HG03103 (cell line): ENCODE data around the gene GLYR1.
"Not testable (repeated sequence)": the region's sequence is repeated elsewhere in the genome, so short reads cannot be mapped to it uniquely, and the experiment has no call there.

Experiments used
- ATAC-seq: cut with Tn5 transposase; IDR thresholded peaks from one replicate; pipeline ENCODE4 v1.9.1; 2021; ENCODE audit warnings: low read depth; ENCODE audit not compliant: unreplicated experiment

The GLYR1 gene

DNA sequence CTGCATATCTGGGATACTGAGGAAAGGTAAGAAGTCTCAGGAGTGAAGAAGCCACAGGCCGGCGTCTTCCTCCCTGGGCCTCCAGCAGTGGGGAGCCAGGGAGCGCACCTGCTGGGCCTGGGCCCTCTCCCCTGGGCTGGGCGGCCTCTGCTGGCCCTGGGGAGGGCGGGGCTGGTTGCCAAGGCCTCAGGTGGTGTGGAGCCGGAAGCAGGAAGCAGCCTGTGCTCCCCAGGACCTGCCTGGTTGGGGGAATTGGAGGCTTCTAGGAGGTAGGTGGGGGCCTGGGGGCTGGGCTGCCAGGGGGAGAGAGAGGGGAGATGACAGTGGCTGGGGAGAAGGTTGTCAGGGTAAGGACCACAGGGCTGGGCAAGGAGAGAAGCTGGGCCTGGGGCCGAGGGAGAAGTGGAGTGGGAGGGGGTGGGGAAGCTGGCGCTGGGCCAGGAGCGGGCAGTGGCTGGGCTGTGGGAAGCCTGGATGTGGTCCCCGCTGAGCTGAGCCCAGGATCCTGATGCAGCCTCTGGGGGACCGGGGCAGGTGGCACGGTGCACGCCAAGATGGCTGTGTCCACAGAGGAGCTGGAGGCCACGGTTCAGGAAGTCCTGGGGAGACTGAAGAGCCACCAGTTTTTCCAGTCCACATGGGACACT lies 51.8 kb downstream of the GLYR1 start, which contains the start of gene SMIM22:
Gene SMIM22 (plus strand): TSS at position 189 of the 647 bp plus-strand sequence. CDS start 366 bp downstream, at position 555.
- no peak for ATAC-seq

DNA sequence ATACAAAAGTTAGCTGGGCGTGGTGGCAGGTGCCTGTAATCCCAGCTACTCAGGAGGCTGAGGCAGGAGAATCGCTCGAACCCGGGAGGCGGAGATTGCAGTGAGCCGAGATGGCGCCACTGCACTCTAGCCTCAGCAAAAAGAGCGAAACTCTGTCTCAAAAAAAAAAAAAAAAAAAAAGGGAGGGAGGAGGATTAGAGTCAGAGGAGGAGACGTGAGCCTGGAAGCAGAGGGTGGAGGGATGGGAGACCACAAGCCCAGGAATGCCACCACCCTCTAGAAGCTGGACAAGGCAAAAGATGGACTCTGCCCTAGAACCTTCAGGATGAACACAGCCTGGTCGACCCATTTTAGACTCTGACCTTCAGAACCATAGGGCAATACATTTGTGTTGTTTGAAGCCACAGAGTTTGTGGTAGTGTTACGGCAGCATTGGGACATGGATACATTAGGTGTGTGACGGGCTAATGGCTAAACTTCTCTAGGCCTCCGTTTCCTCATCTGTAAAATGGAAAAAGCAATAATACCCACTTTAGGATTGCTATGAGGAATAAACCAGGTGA lies 54.1 kb downstream of the GLYR1 start:
- no peak for ATAC-seq

DNA sequence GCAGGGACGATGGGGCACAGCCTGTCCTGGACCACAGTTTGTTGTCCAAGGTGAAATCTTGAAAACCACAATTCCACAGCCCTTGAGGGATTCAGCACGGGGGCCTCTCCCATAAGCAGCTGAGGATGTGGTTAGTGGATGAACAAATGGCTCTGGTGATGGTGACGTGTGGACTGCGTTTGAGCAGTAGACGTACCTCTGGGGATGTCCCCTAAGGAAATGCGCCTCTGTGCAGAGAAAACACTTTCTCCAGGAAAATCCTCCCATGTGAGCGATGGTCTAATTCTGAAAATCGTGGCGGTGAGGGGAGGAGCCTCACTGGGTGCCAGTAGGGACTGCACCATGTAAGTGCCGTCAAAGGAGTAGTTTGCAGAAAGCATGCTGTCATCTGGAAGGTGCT lies 56.2 kb downstream of the GLYR1 start:
- no peak for ATAC-seq

DNA sequence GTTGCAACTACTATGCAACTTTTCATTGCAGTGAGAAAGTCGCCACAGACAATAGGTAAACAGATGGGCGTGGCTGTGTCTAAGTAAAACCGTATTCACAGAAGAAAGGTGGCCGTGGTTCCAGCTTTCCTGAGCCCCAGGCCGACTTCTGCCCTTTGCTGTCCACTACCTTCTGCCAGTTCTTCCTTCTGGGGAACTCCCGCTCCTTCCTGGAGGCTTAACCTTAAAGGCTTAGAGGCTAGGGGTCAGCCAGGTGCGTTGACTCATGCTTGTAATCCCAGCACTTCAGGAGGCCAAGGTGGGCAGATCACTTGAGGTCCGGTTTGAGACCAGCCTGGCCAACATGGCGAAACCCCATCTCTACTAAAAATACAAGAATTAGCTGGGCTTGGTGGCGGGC lies 56.8 kb downstream of the GLYR1 start:
- ATAC-seq, result no peak

DNA sequence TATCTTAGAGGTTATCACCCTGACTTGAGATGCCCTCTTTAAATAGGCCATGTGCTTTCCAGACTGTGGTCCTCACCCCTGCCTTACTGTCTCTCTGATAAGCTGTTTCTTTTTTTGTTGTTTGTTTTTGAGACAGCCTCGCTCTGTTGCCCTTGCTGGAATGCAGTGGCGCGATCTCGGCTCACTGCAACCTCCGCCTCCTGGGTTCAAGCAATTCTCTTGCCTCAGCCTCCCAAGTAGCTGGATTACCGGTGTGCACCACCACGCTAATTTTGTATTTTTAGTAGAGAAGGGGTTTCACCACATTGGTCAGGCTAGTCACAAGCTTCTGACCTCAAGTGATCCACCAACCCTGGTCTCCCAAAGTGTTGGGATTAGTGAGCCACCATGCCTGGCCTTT lies 58.2 kb downstream of the GLYR1 start:
- no peak for ATAC-seq

DNA sequence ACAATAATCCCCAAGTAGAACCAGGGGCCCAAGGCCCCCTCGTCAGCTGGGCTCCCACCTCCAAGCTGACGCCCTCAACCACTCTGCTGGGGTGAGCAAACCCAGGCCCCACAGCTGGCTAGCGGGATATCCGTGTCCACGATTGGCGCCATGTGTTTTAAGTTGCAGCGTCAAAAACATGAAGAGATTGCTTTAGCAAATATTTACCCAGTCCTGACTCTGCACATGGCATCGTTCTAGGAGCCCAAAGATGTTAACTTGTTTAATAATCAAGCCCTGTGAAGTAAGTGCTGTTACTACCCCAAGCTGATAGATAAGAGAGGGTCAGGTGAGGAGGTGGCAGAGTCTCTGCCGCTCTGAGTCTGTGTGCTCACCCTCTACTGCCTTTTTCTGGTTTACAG lies 58.6 kb downstream of the GLYR1 start:
- ATAC-seq, result no peak

DNA sequence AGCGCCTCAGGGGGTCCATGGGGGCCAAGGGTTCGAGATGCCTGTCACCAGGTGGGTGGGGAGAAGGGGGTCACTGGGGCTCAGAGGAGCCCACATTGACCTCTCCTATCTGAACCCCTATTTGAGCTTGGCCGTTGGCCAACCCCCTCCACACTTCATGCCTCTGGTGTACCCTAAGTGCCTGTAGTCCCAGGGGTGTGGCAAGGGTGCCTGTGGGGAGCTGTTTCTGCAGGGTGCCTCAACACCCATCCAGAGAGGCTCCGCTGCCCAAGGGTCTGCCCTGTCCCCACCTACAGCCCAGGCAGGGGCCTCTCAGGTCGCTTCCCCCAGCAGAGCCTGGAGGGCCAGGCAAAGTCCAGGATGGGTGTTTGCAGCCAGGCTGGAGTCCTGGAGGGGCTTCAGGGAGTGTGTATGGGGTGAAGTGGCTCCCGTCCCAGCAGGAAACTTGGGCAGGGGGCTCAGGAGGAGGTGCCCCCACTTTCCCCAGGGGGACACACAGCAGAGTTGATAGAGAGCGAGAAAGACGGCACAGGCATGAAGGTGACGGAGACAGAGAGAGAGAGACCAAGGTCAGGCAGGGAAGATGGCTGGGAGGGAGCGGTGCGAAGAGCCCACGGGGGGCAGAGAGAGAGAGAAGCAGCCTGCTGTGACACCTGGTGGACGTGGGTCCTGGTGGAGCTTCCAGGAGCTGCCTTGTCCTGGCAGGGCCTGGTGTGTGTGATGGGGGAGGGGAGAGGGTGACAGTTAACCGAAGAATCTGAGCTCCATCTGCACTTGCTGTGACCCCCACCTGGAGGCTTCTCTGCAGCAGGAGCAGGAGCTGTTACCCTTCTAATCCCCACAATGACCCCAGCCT lies 59.2 kb downstream of the GLYR1 start, which contains the start of gene SEPTIN12:
Gene SEPTIN12 (minus strand): TSS at position 719 of the 856 bp plus-strand sequence. CDS start 700 bp downstream, at position 19.
- ATAC-seq, result no peak

DNA sequence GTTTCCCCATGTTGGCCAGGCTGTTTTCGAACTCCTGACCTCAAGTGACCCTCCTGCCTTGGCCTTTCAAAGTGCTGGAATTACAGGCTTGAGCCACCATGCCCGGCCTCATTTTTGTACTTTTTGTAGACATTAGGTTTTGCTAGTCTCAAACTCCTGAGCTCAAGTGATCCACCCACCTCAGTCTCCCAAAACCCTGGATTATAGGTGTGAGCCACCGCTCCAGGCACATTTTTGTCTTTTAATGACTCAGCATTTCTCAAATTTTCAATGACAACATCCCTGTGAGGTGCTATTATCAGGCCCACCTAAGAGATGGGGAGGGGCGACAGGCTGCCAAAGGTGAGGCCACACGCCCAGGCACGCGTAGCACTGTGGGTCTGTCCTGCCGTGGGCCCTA lies 60.0 kb downstream of the GLYR1 start:
- ATAC-seq, result no peak

DNA sequence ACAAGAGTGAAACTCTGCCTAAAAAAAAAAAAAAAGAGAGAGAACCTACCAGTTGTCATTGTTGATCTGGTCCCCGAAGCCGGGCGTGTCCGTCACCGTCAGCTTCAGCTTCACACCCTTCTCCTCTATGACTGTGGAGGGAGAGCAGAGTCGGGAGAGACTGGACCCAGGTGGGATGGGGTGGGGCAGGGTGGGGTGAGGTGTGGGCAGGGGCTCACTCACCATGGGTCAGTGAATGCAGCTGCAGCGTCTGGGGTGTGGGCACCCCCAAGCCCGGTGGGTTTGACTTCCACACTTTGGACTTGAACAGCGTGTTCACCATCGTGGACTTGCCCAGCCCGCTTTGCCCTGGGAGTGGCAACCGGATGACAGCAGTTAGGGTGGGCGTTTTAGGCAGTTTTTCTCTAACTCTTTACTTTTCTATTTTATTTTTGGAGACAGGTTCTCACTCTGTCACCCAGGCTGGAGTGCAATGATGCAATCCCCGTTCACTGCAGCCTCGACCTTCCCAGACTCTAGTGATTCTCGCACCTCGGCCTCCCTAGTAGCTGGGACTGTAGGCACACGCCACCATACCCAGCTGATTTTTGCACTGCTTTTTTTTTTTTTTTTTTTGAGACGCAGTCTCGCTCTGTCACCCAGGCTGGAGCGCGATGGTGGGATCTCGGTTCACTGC lies 61.2 kb downstream of the GLYR1 start:
- ATAC-seq, result no peak

DNA sequence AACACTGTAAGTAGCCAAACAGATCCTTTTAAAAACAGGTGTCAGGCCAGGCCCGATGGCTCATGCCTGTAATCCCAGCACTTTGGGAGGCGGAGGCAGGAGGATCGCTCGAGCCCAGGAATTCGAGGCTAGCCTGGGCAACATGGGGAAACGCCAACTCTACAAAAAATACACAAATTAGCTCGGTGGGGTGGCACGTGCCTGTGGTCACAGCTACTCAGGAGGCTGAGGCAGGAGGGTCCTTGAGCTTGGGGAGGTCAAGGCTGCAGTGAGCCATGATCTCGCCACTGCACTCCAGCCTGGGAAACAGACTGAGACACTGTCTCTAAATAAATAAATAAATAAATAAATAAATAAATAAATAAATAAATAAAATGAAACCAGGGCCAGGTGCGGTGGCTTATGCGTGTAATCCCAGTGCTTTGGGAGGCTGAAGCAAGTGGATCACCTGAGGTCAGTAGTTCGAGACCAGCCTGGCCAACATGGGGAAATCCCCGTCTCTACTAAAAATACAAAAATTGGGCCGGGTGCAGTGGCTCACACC lies 62.6 kb downstream of the GLYR1 start:
- ATAC-seq, result not testable (repeated sequence)

DNA sequence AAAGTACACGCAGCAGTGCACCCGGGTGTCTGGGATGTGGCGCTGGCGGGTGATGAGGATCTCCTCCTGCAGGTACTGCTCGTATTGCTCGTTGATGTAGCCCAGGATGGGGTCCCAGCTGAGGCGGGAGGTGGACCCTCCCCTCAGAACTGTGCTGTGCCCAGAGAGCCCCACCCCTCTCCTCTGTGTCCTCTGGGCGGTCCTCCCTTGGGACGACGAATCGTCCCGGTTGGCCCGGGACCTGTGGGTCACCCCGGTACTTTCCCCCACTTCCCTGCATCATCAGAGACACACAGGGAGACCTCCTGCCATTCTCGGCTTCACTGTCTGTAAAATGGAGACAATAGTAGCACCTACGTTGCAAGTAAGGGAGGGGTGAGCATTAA lies 63.1 kb downstream of the GLYR1 start:
- ATAC-seq, result no peak

DNA sequence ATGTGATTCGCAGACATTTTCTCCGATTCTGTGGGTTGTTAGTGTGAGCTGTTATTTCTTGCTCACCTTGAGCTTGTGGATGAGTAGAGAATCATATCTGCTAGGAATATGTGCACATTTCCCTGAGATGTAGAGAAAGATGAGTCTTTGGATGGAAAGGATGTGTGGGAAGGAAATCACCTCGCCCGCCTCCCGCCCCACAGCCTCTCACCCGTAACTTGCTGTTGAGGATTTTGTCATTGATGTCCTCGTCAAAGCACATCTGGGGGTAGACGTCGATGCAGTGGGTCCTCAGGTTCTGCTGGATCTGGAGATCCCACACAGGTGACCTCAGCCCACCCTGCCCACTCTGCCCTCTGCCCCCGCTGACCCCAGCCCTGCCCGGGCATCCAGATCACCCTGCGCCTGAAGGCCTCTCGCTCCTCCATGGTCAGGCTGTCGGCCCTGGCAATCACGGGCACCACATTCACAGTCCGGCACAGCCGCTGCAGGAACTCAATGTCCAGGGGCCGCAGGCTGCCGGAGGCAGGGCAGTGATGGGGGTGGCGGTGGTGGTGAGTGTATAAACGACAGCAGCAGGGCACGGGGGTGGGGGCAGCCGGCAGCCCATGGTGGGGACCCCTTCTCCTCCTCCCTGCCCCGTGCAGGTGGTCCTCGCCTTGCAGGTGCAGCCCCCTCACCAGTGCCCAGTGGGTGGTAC lies 63.7 kb downstream of the GLYR1 start:
- no peak for ATAC-seq

DNA sequence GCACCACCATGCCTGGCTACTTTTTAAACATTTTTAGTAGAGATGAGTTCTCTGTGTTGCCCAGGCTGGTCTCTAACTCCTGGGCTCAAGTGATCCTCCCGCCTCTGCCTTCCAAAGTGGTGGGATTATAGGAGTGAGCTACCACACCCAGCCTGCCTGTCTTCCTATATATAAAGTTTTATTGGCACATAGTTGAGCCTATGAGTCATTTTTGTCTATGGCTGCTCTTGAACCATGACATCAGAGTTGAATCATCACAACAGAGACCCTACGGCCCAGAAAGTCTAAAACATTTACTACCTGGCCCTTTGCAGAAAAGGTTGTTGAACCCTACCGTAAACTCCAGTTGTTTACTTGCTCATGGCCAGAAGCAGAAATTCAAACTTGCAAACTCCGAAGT lies 66.9 kb downstream of the GLYR1 start:
- no peak for ATAC-seq

DNA sequence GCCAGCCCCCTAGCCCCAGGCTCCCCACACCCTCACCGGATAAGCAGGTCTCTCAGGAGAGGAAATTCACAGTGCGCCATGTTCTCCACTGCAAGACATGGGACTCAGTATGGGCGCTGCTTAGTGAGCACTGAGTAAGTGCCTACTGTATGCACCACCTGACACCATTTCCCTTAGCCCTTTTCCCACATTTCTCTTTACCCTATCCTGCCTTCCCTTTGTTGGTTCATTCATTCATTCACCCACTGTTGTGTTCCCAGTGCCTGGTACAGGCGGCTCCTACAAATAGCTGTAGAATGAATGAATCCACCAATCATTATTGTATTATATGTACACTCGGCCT lies 69.1 kb downstream of the GLYR1 start:
- no peak for ATAC-seq

DNA sequence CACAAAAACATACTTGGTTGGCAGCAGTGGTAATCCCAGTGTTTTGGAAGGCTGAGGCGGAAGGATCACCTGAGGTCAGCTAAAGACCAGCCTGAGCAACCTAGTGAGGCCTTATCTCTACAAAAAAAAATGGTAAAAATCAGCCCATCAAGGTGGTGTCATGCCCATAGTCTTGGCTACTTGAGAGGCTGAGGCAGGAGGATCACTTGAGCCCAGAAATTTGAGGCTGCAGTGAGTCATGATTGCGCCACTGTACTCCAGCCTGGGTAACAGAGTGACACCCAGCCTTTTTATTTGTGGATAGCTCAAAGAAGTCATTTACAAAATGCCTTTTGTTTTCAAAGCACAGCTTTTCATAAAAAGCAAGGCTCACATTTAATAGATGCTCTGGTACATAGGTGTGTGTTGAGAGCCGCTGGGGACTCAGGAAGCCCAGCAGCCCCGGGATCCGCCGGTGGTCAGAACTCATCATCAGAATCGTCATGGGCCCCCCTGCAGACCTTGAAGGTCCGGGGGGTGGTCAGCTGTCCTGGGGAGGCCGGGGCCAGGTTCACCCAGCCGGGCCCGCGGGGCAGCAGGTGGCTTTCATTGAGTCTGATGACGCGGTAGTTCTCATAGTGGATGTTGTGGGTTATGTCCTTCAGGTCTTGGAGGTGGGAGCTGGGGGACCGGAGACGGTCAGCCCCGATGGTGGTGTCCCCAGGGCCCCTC lies 69.6 kb downstream of the GLYR1 start:
- no peak for ATAC-seq

DNA sequence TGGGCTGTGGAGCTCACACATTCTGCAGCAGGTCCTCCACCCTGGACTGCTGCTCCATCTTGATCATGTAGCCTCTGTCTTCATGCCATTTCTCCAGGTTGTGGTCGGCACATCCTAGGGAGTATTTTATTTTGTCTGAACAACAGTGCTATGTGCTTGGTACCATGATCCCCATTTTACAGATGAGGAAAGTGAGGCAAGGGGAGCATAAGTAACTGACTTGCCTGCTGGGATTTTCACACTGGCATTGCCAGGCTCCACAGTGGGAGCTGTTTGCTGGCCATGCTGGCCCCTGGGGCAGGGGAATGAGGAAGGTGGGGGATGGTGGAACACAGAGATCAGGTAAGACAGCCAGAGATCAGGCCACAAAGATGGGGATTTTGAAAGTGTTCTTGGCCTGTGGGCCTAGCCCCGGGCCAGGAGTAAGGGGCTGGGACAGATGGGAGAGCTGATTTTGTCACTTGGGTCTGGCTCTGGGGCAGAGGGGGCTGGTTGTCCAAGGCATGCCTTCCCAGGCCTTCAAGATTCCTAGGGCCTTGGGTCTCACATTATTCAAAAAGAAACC lies 70.9 kb downstream of the GLYR1 start:
- no peak for ATAC-seq

DNA sequence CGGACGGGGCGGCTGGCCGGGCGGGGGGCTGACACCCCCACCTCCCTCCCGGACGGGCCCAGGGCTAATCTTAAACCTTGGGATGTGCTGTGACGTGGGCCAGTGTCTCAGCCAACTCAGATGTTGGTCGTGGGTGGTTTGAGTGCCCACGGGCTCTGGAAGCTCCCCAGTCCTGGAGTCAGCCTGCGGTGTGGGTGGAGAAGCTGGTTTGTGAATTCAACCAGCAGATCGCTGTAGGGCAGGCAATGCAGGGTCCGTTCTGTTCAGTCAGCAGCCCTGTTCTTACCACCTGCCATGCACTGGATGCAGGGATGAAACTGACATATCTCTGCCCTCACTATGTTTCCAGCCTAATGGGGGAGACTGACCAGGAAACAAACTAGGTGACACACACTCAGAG lies 72.1 kb downstream of the GLYR1 start:
- ATAC-seq, result no peak

DNA sequence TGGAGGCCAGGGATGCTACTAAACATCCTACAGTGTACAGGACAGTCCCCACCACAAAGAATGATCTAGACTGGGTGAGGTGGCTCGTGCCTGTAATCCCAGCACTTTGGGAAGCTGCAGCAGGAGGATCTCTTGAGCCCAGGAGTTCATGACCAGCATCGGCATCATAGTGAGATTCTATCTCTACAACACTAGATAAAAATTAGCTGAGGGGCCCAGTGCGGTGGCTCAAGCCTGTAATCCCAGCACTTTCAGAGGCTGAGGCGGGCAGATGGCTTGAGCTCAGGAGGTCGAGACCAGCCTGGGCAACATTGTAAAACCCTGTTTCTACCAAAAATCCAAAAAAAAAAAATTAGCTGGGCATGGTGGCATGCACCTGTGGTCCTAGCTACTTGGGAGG lies 74.7 kb downstream of the GLYR1 start:
- no peak for ATAC-seq

DNA sequence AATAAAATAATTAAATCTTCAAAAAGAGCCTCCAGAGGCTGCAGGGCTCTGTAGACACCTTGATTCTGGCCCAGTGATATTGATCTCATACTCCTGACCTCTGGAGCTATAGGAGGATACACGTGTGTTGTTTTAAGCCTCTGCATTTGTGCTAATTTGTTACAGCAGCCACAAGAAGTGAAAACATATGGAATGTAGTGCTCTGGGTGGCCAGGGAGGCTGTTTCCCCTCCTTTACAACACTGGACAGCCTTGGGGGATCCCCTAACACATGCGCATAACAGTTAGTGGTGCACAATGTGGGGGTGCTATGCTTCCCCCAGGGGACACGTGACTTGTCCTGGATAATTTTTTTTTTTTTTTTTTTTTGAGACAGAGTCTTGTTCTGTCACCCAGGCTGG lies 75.4 kb downstream of the GLYR1 start:
- no peak for ATAC-seq

DNA sequence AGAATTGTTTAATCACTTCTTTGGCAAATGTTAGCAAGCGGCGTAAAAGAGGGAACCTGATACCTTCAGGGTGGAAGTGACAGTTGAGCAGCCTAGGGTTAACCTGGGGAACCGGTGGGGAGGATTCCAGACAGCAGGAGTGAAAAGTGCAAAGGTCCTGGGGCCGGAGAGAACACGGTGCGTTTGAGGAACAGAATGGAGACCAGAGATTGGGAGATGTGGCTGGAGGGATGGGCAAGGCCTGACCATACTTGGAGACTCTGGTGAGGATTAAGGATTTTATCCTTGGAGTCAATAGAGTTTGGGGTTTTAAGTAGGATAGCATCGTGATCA lies 77.8 kb downstream of the GLYR1 start:
- no peak for ATAC-seq
